Jurkat, Clone E6-1 (cell line): Measurements from ENCODE around the gene TMED5.
"Not testable (repeated sequence)": the region's sequence is repeated elsewhere in the genome, so short reads cannot be mapped to it uniquely, and the experiment has no call there.

Experiments used
- DNase-seq: peaks from one replicate; pipeline ENCODE4 v3.0.0-alpha.2; 2011; ENCODE audit warnings: low read depth, low spot score
- H3K4me3 ChIP-seq: 2 replicates; pipeline ENCODE4 v1.5.1; 2011; ENCODE audit warnings: mild to moderate bottlenecking, low read length, control low read depth, moderate library complexity

The TMED5 gene

DNA sequence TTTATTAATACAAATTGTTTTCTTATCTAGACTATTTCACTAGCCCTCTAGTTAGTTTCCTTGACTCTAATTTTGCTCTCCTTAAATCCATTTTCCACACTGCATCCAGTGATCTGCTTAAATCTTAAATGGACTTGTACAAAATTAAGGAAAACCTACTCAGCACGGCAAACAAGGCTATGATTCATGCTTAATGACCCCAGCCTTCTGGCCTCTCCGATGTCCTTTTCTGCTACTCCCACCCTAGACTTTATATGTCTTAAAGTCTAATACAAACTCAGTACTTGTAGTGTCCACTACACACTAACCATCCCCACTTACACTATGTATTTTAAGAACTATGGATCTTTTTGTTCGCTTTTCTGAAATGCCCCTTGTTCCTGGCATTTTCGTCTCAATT is 2.2 kb downstream of the TMED5 start:
- no peak for DNase-seq
- H3K4me3 ChIP-seq, result no peak overlapping the region

DNA sequence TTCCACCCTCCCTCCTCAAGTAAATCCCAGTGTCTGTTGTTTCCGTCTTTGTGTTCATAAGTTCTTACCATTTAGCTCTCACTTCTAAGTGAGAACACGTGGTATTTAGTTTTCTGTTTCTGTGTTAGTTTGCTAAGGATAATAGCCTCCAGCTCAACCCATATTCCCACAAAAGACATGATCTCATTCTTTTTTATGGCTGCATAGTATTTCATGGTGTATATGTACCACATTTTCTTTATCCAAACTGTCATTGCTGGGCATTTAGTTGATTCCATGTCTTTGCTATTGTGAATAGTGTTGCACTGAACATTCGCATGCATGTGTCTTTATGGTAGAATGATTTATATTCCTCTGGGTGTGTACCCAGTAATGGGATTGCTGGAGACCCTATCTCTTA is 5.6 kb downstream of the TMED5 start:
- not testable (repeated sequence) for H3K4me3 ChIP-seq, DNase-seq

DNA sequence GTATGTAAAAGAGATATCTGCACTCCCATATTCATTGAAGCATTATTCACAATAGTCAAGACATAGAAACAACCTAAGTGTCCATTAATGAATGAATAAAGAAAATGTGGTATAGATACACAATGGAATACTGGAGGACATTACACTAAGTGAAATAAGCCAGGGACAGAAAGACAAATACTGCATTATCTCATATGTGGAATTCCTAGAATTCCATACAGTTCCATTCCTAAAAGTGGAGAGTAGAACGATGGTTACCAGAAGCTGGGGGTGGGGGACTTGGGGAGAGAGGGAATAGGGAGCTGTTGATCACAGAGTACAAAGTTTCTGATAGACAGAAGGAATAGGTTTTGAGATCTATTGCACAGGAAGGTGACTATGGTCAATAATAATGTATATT is 7.4 kb downstream of the TMED5 start:
- DNase-seq, result no peak
- H3K4me3 ChIP-seq, result no peak overlapping the region

DNA sequence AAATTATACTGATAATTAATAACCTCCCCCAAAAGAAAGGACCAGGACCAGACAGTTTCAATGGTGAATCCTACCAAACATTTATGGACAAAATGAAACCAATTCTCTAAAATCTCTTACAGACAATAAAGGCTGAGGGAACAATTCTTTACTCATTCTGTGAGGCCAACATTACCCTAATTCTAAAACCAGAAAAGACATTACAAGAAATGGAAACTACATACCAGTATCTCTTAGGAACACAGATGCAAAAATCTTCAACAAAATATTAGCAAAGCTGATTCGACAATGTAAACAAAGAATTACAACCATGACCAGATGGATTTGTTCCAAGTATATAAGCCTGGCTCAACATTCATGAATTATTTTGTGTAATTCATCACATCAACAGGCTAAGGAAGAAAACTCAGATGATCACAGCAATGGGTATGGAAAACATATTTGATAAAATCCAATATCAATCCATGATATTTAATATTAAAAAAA is 8.6 kb downstream of the TMED5 start:
- peak overlapping the region; percentile 32 for H3K4me3 ChIP-seq
- no peak for DNase-seq

DNA sequence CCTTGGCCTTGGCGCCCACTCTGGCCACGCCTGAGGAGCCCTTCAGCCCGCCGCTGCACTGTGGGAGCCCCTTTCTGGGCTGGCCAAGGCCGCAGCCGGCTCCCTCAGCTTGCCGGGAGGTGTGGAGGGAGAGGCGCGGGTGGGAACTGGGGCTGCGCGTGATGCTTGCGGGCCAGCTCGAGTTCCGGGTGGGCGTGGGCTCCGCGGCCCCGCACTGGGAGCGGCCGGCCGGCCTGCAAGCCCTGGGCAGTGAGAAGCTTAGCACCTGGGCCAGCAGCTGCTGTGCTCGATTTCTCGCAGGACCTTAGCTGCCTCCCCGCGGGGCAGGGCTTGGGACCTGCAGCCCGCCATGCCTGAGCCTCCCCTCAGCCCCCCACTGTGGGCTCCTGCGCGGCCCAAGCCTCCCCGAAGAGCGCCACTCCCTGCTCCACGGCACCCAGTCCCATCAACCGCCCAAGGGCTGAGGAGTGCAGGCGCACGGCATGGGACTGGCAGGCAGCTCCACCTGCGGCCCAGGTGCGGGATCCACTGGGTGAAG is 10.0 kb downstream of the TMED5 start:
- H3K4me3 ChIP-seq, DNase-seq: not testable (repeated sequence)

DNA sequence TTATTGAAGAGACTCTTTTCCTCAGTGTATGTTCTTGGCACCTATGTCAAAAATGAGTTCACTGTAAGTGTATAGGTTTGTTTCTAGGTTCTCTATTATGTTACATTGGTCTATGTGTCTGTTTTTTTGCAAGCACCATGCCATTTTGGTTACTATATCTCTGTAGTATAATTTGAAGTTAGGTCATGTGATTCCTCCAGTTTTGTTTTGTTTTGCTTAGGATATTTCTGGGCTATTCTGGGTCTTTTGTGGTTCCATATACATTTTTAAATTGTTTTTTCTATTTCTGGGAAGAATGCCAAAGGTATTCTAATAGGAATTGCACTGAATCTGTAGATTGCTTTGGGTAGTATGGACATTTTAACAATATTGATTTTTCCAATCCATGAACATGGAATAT is 13.2 kb downstream of the TMED5 start:
- no peak for DNase-seq
- H3K4me3 ChIP-seq, result no peak overlapping the region

DNA sequence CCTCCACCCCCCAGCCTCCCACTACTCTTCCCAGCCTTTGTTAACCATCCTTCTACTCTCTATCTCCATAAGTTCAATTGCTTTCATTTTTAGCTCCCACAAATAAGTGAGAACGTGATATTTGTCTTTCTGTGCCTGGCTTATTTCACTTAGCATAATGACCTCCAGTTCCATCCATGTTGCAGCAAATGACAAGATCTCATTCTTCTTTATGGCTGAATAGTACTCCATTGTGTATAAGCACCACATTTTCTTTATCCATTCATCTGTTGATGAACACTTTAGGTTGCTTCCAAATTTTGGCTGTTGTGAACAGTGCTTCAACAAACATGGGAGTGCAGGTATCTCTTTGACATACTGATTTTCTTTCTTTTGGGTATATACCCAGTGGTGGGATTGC is 14.3 kb downstream of the TMED5 start:
- DNase-seq, H3K4me3 ChIP-seq: not testable (repeated sequence)

DNA sequence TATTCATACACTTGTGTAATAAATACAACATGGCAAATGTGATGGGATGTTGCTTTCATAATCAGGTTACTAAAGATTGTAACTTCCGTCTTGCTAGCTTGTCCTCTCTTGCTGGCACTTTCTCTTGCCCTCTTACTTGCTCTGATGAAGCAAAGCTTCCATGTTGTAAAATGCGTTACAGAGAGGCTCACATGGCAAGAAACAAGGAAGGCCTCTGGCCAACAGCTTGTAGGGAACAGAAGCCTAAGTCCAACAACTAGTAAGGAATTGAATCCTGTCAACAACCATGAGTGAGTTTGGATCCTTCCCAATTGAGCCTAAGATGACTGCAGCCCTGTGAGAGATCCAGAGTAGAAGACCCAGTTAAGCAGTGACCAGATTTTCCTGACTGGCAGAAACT is 15.4 kb downstream of the TMED5 start:
- H3K4me3 ChIP-seq, result no peak overlapping the region
- no peak for DNase-seq

DNA sequence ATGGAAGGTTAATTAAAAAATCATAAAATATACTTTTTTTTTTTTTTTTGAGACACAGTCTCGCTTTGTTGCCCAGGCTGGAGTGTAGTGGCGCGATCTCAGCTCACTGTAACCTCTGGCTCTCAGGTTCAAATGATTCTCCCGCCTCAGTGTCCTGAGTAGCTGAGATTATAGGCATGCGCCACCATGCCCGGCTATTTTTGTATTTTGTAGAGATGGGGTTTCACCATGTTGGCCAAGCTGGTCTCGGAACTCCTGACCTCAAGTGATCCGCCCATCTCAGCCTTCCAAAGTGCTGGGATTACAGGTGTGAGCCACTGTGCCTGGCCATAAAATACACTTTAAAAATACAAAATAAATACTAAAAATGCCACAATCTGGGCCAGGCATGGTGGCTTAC is 16.9 kb downstream of the TMED5 start:
- H3K4me3 ChIP-seq, DNase-seq: not testable (repeated sequence)

DNA sequence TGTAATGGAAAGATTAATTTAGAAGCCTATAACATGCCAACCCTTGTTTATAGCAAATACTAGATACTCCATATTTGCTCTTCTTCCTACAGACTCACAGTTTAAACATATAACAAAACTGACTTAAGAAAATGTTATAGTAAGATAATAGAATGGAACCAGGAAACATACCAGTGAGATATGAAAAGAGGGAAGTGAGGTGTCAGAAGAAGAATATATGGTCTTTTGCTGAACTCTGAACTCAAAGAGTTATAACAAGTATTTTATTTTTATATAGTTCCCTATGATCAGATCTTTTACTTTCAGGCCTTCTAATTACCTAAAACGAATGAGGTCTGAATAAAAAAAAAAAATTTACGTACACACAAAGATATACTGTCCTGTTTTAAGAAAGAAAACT is 20.9 kb downstream of the TMED5 start:
- DNase-seq, result no peak
- H3K4me3 ChIP-seq, result no peak overlapping the region

DNA sequence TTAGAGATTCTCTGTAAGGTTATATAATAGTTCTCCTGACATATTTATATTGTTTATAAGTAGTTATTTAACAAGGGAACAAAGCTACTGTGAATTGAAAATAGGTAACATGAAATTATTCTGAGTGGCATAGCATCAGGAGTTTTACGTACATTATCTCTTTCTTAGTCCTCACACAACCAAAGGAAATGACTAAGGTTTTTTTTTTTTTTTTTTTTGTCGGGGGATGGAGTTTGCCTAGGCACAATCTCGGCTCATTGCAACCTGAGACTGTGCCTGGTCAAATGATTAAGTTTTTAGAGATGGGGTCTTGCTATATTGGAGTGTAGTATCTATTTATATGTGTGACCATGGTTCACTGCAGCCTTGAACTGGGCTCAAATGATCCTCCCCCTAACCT is 24.9 kb downstream of the TMED5 start:
- H3K4me3 ChIP-seq, result no peak overlapping the region
- no peak for DNase-seq

DNA sequence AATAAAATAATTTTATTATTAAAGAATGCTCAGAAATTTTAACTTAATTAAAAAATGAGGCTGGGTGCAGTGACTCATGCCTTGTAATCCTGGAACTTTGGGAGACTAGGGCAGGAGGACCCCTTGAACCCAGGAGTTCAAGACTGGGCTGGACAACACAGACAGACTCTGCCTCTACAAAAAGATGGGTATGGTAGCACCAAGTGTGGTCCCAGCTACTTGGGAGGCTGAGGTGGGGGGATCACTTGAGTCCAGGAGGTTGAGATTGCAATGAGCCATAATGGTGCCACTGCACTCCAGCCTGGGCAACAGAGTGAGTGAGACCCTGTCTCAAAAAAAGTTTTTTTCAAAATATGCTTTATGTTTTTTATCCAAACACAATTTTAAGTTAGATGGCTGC is 25.3 kb downstream of the TMED5 start:
- H3K4me3 ChIP-seq, result no peak overlapping the region
- DNase-seq, result no peak

DNA sequence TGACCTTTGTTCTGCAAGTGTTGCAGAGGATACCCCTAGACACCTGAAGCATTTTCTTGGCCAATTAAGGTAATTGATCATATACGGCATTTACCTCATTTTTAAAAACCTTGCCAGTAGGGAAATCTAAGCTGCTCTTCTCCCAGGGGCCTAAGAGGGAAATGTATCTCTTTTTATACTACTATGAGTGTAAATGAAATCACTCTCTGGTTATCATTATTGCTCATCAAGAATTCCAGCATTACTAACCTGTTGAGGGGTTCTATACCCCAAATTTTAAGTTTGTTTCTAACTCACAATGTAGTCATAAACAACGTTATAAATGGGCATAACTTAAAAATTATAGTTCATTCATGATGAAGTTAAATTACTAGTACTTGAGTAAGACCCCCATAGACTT is 27.4 kb downstream of the TMED5 start:
- no peak for DNase-seq
- no peak overlapping the region for H3K4me3 ChIP-seq

DNA sequence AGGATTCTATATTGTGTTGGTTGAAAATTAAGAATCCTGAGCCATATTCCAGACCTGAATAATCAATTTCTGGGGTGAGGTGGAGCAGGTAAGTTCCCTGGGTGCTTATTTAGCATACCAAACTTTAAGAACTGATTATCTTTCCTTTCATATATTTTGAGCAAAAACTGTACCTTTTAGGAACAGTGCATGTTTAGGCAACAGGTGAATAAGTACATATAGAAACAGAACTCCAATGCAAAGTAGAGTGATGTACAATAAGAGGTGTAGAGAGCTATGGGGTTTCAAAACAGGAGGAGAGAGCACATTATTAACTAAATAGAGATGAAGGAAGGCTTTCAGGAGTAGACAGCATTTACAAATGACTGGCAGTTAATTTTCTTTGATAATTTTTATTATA is 28.7 kb downstream of the TMED5 start:
- DNase-seq, result no peak
- no peak overlapping the region for H3K4me3 ChIP-seq

DNA sequence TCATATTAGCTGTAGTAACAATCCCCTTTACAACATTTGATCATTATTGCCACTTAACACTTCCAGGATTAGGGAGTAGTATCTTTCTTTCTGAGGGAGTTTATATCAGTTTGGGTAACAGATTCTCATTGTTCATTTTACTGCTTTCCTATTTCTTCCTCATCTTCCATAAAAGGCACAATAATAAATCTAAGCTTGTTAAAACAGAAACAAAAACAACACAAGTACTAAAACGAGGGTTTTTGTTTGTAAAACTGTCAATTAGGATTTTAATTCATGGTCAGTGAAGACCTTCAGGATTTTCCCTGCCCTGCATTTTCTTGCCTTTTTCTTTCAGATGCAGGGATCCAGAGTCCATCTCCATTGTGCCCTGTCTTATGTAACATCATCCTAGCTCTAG is 29.5 kb downstream of the TMED5 start:
- DNase-seq, result no peak
- no peak overlapping the region for H3K4me3 ChIP-seq

DNA sequence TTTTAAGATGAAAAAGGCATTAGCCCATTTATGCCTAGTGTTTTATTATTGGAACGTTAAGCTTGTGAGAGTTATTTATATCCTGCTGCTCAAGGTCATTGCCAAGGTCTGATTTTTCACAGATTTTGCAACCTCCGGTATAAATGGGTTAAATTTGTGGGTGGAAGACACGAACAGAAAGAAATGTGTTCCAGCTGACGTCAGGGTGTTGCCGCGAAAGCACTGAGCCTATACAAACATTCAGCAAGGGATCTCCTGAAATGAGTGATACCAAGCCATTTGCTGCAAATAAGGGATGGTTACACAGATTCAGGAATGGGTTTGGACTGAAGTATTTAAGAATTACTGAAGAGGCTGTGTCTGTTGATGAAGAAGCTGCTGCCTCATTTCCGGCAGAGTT is 32.2 kb downstream of the TMED5 start:
- no peak for DNase-seq
- no peak overlapping the region for H3K4me3 ChIP-seq

DNA sequence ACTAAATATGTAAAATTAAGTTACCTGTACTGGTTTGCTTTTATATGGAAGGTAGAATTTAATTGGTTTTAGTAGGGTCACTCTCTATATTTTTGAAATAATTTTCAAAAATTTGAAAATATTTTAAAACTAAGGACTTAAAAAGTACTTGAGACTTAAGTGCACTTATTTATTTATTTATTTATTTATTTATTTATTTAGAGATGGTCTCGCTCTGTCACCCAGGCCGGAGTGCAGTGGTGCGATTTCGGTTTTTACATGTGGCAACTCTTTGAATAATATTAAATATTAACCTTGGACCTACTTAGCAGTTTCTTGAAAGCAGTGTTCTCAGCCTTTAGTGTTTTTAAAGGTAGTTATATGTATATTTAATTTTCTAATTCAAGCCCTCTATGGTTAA is 36.4 kb downstream of the TMED5 start:
- H3K4me3 ChIP-seq, result no peak overlapping the region
- DNase-seq, result no peak

DNA sequence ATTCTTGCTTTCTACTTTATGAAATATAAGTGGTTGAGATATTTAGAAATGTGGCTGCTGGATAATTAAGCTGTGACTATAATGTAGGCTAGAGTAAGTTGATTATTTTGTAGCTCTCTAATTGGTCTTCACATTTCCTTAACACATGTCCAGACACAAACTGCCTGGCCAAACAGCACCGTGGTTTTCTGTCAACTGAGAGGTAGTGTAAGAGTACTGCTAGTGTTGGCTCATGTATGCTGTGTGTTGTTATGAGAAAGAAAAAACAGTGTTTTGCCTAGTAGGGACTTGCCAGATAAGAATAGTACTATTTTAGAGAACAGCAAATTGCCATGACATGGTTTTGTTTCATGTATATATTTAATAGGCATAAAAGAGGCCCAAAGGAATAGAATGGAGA is 37.1 kb downstream of the TMED5 start:
- DNase-seq, result no peak
- no peak overlapping the region for H3K4me3 ChIP-seq

DNA sequence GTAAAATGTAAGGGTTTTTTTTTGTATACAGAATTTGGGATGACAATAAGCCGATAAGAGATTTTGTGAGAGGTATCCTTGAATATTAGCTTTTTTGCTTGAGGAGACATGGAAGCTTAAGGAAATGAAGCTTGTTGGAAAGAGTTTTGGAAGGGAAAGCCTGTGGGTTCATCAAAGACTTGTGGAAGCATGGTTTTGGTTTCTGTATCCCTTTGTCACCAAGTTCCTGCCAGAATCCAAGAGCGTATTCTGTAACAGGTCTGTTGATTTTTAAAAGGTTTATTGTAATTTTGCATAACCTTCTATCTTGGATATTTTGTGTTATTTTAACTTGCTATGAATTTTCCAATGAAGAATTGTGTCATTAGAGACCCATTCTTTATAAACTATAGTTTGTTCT is 38.1 kb downstream of the TMED5 start:
- DNase-seq, result no peak
- no peak overlapping the region for H3K4me3 ChIP-seq

DNA sequence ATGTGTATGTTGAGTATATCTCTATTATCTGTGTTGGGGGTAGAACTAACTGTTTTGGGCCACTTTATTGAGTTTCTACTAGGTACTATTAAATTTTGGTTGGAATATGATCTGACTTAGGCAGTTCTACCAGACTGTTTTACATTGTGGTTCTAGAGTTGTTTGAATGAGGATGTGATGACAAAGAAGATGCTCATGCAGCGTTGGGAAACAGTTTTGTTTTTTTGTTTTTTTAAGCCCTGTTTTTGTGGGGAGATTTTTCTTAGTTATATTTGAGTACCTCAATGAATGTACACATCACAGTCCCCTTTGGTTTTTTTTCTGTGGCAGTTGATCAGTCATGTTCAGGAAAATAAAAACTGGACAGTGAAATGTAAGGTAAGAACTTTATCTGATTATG is 40.1 kb downstream of the TMED5 start:
- DNase-seq, result no peak
- H3K4me3 ChIP-seq, result no peak overlapping the region

DNA sequence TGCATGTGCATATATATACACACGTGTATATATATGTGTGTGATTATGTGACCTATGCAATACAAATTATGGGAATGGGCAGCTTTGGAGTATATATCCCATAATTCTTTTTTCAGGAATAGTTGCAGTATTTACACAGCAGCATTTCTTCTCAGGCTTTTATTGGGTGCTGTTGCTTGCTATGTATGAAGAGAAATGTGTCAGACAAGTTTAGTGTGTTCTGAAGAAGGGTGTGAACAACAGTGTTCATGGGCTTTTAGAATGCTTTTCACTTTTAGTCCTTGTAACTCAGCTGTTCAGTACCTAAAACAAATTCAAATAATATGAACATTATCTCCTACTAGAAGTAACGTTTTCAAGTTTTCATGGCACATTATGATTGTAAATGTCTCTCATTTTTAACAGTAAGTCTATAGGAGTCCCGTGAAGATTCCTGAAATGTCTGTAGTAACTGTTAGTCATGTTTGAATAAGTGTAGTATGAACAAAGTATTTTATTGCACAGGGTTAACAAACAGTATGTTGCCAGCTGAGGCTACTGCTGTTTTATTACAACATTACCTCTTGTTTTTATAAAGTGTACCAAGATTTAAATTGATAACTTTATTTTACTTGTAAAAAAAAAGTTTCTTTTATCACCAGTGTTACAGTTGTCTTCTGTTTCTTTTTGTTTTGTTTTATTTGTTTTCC is 42.5 kb downstream of the TMED5 start:
- H3K4me3 ChIP-seq, result no peak overlapping the region
- DNase-seq, result no peak
